Subcutaneous adipose tissue (tissue), 4 donors: ENCODE results near the gene LMX1A. TPM values are rescaled to one million over a fixed set of nuclear protein-coding genes. Genes with fewer than 3 reads are reported as not detected.

Experiments
- CTCF ChIP-seq: fragments of 450-650 bp; IDR thresholded peaks from one replicate; pipeline ENCODE4 v1.5.1; 2016; ENCODE audit warnings: low read depth, mild to moderate bottlenecking, control low read depth, antibody characterized with exemption, moderate library complexity
- total RNA-seq, 4 donors: library from RNA; depleted of rRNA; stranded (reverse); fragments of >200 nt; gene quantifications; one replicate each; pipeline ENCODE4 v1.1.0, GENCODE V29; 2016

Gene LMX1A
- total RNA-seq, 4 donors from 2014 or later: 0.33 to 1.5 (median 0.63) TPM

GRCh38 chr1:165376811-165377311 is 20.3 kb upstream of the LMX1A start:
- no peak for TF ChIP-seq CTCF

- TF ChIP-seq CTCF: no peak
These were observed 19.7 kb upstream of the LMX1A start for GRCh38 chr1:165376041-165376810.

GRCh38 chr1:165375623-165376022 is 19.1 kb upstream of the LMX1A start:
- no peak for TF ChIP-seq CTCF

GRCh38 chr1:165371588-165372225 is 15.2 kb upstream of the LMX1A start:
- no peak for TF ChIP-seq CTCF

GRCh38 chr1:165369255-165369848 is 12.8 kb upstream of the LMX1A start:
- no peak for TF ChIP-seq CTCF

GRCh38 chr1:165367375-165367993 is 11.0 kb upstream of the LMX1A start:
- TF ChIP-seq CTCF: no peak

GRCh38 chr1:165365341-165365740 is 8.8 kb upstream of the LMX1A start:
- TF ChIP-seq CTCF: no peak
